ENCODE measurements around the gene CFAP299.

DNA sequence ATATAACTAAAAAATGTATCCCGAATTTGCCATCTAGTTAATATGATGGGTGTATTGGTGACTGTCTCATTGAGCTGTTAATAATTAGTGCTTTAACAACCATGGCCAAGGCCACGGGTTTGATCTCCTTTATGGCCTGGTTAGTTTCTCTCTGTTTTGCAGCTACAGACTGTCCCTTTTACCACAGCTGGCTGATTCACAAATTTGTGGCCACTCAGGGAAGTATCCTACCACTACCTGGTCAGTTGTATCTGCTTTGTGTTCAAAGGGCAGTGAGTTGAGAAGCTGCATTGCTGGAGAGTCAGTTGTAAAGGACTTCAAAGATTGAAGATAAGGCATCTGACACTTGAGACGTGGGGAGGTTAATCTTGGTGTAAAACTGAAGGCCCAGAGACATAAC is 475.9 kb downstream of the CFAP299 start:
- TF ChIP-seq, protein P1, sequence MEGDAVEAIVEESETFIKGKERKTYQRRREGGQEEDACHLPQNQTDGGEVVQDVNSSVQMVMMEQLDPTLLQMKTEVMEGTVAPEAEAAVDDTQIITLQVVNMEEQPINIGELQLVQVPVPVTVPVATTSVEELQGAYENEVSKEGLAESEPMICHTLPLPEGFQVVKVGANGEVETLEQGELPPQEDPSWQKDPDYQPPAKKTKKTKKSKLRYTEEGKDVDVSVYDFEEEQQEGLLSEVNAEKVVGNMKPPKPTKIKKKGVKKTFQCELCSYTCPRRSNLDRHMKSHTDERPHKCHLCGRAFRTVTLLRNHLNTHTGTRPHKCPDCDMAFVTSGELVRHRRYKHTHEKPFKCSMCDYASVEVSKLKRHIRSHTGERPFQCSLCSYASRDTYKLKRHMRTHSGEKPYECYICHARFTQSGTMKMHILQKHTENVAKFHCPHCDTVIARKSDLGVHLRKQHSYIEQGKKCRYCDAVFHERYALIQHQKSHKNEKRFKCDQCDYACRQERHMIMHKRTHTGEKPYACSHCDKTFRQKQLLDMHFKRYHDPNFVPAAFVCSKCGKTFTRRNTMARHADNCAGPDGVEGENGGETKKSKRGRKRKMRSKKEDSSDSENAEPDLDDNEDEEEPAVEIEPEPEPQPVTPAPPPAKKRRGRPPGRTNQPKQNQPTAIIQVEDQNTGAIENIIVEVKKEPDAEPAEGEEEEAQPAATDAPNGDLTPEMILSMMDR (IDR thresholded peaks at IDR 0.05; ENCODE audit: insufficient read depth, low read length, poor library complexity, severe bottlenecking), result no peak
- TF ChIP-seq EZH2phosphoT487 (conservative IDR thresholded peaks at IDR 0.05; ENCODE audit: low read length), result no peak
